Thymus (tissue), 11 donors: Measurements from ENCODE around the gene S100A2. TPM values are rescaled to one million over a fixed set of nuclear protein-coding genes. Genes with fewer than 3 reads are reported as not detected.

ENCODE experiments used
- DNase-seq, 9 donors: peaks; one replicate each; pipeline ENCODE4 v3.0.0-alpha.2; 2013; ENCODE audit warnings: low spot score in 9 of 9, low read depth in 6 of 9, missing footprints in 1 of 9
- H3K27ac ChIP-seq, 2 donors: one replicate each; pipeline ENCODE4 v1.5.1; 2013; ENCODE audit warnings: control low read depth in 1 of 2, low read depth in 1 of 2, low read length in 1 of 2, mild to moderate bottlenecking in 1 of 2, moderate library complexity in 1 of 2
- H3K27me3 ChIP-seq, 2 donors: one replicate each; pipeline ENCODE4 v1.5.1; 2013; ENCODE audit warnings: low read length in 1 of 2; ENCODE audit not compliant: control insufficient read depth in 2 of 2, insufficient read depth in 1 of 2
- H3K36me3 ChIP-seq, 2 donors: one replicate each; pipeline ENCODE4 v1.5.1; 2013; ENCODE audit warnings: low read length in 1 of 2, mild to moderate bottlenecking in 1 of 2, moderate library complexity in 1 of 2; ENCODE audit not compliant: control insufficient read depth in 2 of 2, insufficient read depth in 2 of 2
- H3K4me1 ChIP-seq, 2 donors: one replicate each; pipeline ENCODE4 v1.5.1; 2013; ENCODE audit warnings: low read length in 2 of 2; ENCODE audit not compliant: control insufficient read depth in 2 of 2, insufficient read depth in 2 of 2
- H3K4me3 ChIP-seq, 2 donors: one replicate each; pipeline ENCODE4 v1.5.1; 2013; ENCODE audit warnings: low read length in 2 of 2, control low read depth in 1 of 2, mild to moderate bottlenecking in 1 of 2
- H3K9me3 ChIP-seq, 2 donors: one replicate each; pipeline ENCODE4 v1.5.1; 2013; ENCODE audit warnings: low read length in 1 of 2, mild to moderate bottlenecking in 1 of 2; ENCODE audit not compliant: control insufficient read depth in 2 of 2, insufficient read depth in 1 of 2
- WGBS: extraction: QIAGEN DNeasy Blood & Tissue Kit; methylation state at CpG from one replicate; pipeline ENCODE4 v1.1.7; 2013; 5-methylcytosine and 5-hydroxymethylcytosine counted together
- polyA plus RNA-seq: library from polyadenylated mRNA; stranded (reverse); fragments of 200-250 nt; gene quantifications from one replicate; pipeline ENCODE4 v1.2.3, GENCODE V29; 2013
- total RNA-seq: library from RNA; stranded (reverse); fragments of 120-200 nt; gene quantifications from one replicate; pipeline ENCODE4 v1.2.4, GENCODE V29; 2013
- donor health status: healthy.

Gene S100A2
- total and polyA plus RNA-seq, 2 donors = 9.8 to 93.5 TPM

DNA sequence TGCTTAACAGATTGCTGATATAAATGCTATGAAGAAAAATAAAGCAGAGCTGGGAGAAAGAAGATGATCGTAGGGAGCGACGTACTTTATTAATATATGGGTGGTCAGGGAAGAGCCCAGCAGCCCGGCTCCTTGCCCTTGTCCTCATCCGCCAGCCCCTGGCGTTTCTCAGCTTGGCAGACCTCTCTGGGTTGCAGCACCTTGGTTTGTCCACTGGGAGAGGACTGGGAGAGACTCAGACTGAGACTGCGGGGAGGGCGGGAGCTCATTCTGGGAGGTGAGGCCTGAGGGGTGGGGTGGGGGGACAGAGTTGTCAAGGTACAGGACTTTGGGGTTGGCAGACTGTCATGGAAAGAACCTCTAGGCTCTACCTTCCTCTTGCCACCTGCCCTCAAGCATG is 13.3 kb downstream of the S100A2 start:
- Histone ChIP-seq H3K4me1 (peaks cover 0 to 27% of the 10 kb centered on the region in 2 donors), H3K27me3 (no peaks in the 10 kb centered on the region), H3K9me3 (no peaks in the 10 kb centered on the region), H3K4me3 (no peak overlapping the region), H3K36me3 (no peaks in the 10 kb centered on the region), H3K27ac (no peak overlapping the region)
- DNase-seq = no peak
- WGBS = 96% methylated on average over 8 of the region's 8 CpGs

DNA sequence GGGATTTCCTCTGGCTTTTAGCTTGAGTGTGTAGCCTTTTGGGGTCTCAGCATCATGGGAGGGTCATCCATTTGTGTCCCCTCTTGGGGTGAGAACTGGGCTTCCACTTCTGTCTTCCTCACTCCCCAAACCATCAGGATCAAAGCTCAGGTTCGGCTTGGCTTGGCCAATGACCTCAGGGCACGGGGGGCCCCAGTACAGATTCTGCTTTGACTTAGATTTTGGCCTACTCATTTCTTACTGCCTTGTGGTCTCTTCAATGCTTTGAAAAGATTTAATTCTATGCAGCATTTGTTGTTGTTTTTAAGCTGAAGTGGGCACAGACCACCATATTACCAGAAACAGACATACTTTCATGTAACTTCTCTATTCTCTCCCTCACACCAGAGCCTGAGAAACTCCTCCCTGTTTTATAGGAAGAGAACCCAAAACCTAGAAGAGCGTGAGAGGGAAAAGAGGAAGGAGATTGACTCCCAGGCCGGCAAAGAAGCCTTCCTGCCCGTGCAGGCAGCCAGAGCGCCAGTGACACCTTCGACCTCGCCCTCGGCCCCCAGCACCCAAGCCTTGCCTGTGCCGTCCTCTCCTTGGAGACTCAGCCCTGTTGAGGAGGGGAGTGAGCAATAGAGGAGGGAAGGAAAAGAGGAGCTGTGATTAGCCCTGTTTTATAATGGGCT is 14.7 kb downstream of the S100A2 start:
- H3K4me3 ChIP-seq = no peak overlapping the region
- no peaks in the 10 kb centered on the region for H3K27me3 ChIP-seq
- peaks cover 7 to 41% of the 10 kb centered on the region in 2 donors for H3K4me1 ChIP-seq
- H3K27ac ChIP-seq = no peak overlapping the region
- no peak for DNase-seq
- H3K9me3 ChIP-seq = no peaks in the 10 kb centered on the region
- 54% methylated on average over 10 of the region's 10 CpGs for WGBS
- H3K36me3 ChIP-seq = no peaks in the 10 kb centered on the region

DNA sequence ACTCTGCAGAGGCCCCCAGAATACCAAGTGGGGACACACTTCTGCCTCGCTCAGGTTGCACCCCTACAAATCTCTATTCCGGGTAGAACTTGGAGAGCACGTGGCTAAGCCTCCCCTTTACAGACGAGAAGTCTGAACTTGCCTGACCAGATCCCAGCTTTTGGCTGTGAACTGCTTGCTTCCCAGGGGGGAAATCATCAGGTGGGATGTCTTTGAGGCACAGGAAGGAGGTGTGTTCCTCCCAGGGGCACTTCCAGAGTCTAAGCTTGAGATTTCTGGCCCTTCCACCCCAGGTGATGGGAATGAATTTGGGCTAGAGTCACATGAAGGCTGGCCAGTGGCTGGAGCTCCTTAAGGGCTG is 15.3 kb downstream of the S100A2 start:
- Histone ChIP-seq H3K27ac (no peak overlapping the region), H3K27me3 (no peaks in the 10 kb centered on the region), H3K4me3 (no peak overlapping the region), H3K4me1 (peaks cover 13 to 47% of the 10 kb centered on the region in 2 donors), H3K9me3 (no peaks in the 10 kb centered on the region), H3K36me3 (no peaks in the 10 kb centered on the region)
- WGBS = 97% methylated on average over 4 of the region's 4 CpGs
- DNase-seq = no peak

DNA sequence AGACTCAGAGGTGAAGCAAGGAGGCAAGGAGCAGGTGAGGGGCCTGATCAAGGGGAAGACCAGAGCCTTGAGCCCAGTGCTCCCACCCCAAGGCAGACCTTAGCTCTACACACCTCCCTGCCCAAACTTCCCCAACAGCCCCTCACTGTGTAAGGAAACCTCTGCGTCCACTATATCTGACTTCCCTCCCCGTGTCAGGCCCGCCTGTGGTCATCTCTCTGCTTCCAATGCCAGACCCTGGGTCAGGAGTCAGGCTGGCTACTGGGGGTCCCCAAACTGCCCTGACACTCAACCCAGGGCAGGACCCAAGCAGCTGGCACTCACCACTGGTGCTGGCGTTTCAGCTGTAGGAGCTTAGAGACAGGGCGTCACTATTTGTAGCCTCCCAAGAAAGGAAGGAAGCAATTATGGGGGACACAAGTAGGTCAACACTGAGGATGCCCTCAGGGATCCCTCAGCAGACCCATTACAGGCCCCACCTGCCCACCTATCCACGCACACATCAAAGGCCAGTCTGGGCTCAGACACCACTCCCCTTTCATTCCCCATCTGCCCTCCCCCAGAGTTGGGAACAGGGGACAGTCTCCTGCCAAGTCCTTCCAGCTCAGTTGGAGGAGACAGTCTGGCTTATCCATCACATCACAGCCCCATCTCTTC is 15.8 kb downstream of the S100A2 start:
- Histone ChIP-seq H3K9me3 (no peaks in the 10 kb centered on the region), H3K36me3 (no peaks in the 10 kb centered on the region), H3K27ac (no peak overlapping the region), H3K4me1 (peaks cover 16 to 52% of the 10 kb centered on the region in 2 donors), H3K4me3 (no peak overlapping the region), H3K27me3 (no peaks in the 10 kb centered on the region)
- WGBS = 90% methylated on average over 6 of the region's 6 CpGs
- no peak for DNase-seq

DNA sequence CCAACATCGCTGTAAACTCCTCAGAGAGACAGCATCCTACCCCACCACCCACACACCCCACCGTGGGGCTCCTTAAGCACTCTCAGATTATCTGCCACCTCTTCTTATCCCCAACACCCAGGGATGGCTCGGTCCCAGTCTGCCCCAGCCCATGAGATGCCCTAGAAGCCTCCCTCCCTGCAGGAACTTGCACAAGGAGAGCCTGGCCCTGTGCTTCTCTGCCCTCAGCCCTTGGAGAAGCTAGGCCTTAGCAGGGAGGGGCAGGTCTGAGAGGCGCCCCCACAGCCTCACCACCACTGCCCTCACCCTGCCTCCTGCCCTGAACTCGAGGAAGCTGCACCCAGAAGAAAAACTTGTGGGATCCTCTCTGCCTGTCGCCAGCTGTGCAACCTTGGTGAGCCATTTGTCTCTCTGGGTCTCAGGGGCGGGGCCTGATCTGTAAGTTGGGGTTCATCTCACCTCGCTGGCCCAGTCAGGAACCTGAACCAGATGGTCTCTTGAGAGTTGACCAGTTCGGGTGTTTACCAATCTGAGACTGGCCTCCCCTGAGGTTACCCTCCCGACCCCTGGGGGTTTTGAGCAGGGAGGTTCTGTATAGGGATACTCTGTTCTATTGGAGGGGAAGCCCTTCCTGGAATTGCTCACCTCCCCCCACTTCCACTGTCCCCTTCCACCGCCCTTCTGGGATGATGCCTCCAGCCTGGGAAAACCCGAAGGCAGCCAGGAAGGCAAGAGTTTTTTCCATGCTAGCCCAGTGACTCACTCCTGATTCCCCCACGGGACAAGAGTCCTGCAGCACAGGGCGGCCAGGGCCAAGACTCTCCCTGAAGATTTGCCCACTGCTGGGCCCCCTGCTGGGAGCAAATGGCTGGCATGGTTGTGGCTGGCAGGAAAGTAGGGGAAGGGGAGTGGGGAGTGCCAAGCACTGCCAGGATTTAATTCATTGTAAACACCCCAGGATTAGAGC is 16.6 kb downstream of the S100A2 start, which contains the start of gene S100A3:
S100A3 (minus strand) TSS at position 537 of the 967 bp plus-strand sequence. CDS start 773 bp downstream, outside the sequence.
- no peak within 1 kb of the TSS for H3K4me3 ChIP-seq

DNA sequence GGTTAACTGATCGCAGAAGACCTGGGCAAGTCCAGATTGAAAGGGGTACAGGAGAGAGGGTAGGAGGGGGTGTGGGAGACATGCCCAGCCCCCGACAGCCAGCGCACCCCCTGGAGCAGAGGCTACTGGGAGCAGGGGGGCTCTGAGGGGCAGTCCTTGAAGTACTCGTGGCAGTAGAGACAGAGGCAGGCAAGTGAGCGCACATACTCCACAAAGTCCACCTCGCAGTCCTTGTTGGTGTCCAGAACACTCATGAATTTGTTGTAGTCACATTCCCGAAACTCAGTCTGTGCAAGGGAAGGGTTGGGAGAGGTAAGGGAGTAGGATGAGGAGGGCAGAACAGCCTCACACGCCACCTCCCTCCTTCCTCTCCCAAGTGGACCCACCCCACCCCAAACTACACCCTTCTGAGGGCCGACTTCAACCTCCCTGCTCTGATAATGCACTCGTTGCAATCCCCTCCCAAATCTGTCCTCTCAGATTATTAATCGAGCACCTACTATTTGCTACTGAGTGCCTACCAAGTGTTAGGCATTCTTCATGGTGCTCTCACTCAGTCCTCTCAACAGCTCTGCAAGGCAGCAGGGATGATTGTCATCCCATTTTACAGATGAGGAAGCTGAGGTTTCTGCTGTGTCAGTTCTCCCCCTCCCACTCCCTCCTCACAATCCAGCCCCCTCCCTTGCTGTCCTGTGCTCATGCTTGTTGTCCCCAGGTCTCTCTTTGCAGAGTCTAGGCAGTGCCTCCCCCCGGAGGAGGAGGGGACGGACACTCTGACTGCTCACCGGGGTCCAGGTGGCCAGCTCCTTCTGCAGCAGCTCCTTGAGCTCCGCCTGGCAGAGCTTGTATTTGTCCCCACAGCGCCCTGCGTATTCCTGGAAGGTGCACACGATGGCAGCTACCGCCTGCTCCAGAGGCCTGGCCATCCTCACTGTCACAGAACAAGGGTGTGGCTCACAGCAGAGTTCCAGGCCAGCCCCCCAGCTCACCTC is 17.8 kb downstream of the S100A2 start:
- 98% methylated on average over 19 of the region's 19 CpGs for WGBS

More for the DNA sequence above, 16.6 kb downstream of the S100A2 start, which contains the start of gene S100A3:
- DNase-seq = no peak
- WGBS = 84% methylated on average over 14 of the region's 14 CpGs
- Histone ChIP-seq H3K4me1 (peaks cover 25 to 60% of the 10 kb centered on the region in 2 donors), H3K27me3 (no peaks in the 10 kb centered on the region), H3K36me3 (no peaks in the 10 kb centered on the region), H3K9me3 (no peaks in the 10 kb centered on the region), H3K27ac (no peak within 1 kb of the TSS)

DNA sequence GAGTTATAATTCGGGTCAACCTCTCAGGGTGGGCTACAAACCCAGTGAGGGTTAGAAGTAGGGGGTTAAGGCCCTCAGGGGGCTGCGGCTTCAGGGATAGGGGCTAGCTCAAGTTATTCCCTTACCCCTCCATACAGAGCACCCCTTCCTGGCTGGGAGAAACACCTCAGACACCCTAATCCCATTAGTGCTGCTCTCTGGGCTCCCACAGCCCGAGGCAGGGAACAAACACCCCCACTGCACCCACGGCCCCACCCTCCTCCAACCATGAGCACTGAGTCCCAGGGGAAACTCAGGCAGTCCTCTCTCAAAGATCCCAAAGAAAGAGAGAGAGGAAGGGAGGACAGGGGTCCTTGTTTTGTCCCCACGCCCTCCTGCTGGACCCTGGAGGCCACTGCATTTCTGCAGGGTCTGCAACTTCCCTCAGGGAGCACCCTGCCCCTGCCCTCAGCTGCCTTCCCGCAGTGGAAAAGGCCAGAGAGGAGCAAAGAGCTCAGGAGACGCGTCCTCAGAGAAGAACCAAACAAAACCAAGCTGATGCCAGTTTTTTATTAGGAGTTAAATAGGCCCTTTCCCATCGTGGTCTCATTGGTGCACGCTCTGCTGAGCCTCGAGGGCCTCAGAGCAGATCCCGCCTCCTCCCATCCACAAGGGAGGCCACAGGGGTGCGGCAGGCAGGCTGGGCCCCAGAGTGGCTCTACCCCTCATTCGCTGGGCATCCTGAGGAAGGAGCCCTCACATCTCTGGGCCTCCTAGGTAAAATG is 18.7 kb downstream of the S100A2 start:
- DNase-seq = no peak
- Histone ChIP-seq H3K36me3 (no peaks in the 10 kb centered on the region), H3K4me1 (peaks cover 35 to 81% of the 10 kb centered on the region in 2 donors), H3K9me3 (no peaks in the 10 kb centered on the region), H3K27ac (peak overlapping the region; percentile 53 to 99), H3K27me3 (no peaks in the 10 kb centered on the region), H3K4me3 (no peak overlapping the region)
- 91% methylated on average over 14 of the region's 14 CpGs for WGBS

More for the DNA sequence above, 17.8 kb downstream of the S100A2 start:
- no peak for DNase-seq
- Histone ChIP-seq H3K4me3 (no peak overlapping the region), H3K36me3 (no peaks in the 10 kb centered on the region), H3K9me3 (no peaks in the 10 kb centered on the region), H3K4me1 (peaks cover 35 to 72% of the 10 kb centered on the region in 2 donors), H3K27me3 (no peaks in the 10 kb centered on the region), H3K27ac (no peak overlapping the region)

DNA sequence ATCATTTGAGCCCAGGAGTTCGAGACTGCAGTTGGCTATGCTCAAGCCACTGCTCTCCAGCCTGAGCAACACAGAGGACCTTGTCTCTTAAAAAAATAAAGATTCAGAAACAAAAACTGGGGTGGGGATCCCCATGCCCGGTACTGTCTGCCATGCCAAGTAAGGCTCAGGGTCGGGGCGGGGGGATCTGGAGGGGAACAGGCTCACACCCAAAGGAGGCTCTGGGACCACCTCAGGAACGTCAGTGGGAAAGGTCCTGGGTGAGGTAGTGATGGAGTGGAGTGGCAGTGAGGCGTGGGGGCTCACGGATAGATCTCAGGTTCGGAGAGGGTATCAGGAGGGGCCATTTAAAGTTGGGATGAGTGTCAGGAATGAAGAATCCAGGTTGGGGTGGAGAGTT is 19.3 kb downstream of the S100A2 start:
- Histone ChIP-seq H3K36me3 (no peaks in the 10 kb centered on the region), H3K27me3 (no peaks in the 10 kb centered on the region), H3K9me3 (no peaks in the 10 kb centered on the region), H3K27ac (peak overlapping the region; percentile 95 to 99), H3K4me1 (peaks cover 39 to 87% of the 10 kb centered on the region in 2 donors), H3K4me3 (no peak overlapping the region)
- DNase-seq = no peak
- 95% methylated on average over 8 of the region's 8 CpGs for WGBS
